GM21619 (cell line): ENCODE data around the gene MAD1L1.
"Not testable (repeated sequence)": the region's sequence is repeated elsewhere in the genome, so short reads cannot be mapped to it uniquely, and the experiment has no call there.

Experiments
- ATAC-seq: cut with Tn5 transposase; IDR thresholded peaks from one replicate; pipeline ENCODE4 v1.9.1; 2021; ENCODE audit not compliant: unreplicated experiment

MAD1L1 gene

GRCh38 chr7:2162004-2162902, 70.5 kb downstream of the MAD1L1 start:
- not testable (repeated sequence) for ATAC-seq

- ATAC-seq: no peak
These were observed 73.6 kb downstream of the MAD1L1 start for GRCh38 chr7:2159176-2159520.

GRCh38 chr7:2158331-2159175, 74.2 kb downstream of the MAD1L1 start:
- no peak for ATAC-seq

- ATAC-seq: no peak
These were observed 75.1 kb downstream of the MAD1L1 start for GRCh38 chr7:2157473-2158279.

- ATAC-seq: no peak
These were observed 75.8 kb downstream of the MAD1L1 start for GRCh38 chr7:2156756-2157472.

- ATAC-seq: no peak
These were observed 77.9 kb downstream of the MAD1L1 start for GRCh38 chr7:2154831-2155230.

GRCh38 chr7:2154121-2154520, 78.6 kb downstream of the MAD1L1 start:
- ATAC-seq: no peak

- no peak for ATAC-seq
These were observed 80.1 kb downstream of the MAD1L1 start for GRCh38 chr7:2152646-2153045.

- ATAC-seq: no peak
These were observed 80.7 kb downstream of the MAD1L1 start for GRCh38 chr7:2151801-2152612.

- no peak for ATAC-seq
These were observed 81.5 kb downstream of the MAD1L1 start for GRCh38 chr7:2151237-2151636.

GRCh38 chr7:2150445-2150815, 82.3 kb downstream of the MAD1L1 start:
- no peak for ATAC-seq

GRCh38 chr7:2149672-2150444, 82.9 kb downstream of the MAD1L1 start:
- no peak for ATAC-seq

- no peak for ATAC-seq
These were observed 83.9 kb downstream of the MAD1L1 start for GRCh38 chr7:2148814-2149213.

GRCh38 chr7:2148189-2148588, 84.6 kb downstream of the MAD1L1 start:
- ATAC-seq: no peak

GRCh38 chr7:2146676-2147472, 85.9 kb downstream of the MAD1L1 start:
- no peak for ATAC-seq

GRCh38 chr7:2145835-2146580, 86.7 kb downstream of the MAD1L1 start:
- no peak for ATAC-seq

GRCh38 chr7:2144926-2145325, 87.8 kb downstream of the MAD1L1 start:
- ATAC-seq: no peak
